HG03135 (cell line): ENCODE measurements around the gene MRPL12.
A peak's percentile ranks its signal among the peaks of the same experiment; 100 is the strongest.

Experiments
- ATAC-seq: cut with Tn5 transposase; IDR thresholded peaks from one replicate; pipeline ENCODE4 v1.9.1; 2021; ENCODE audit warnings: mild to moderate bottlenecking, moderate library complexity; ENCODE audit not compliant: unreplicated experiment

The MRPL12 gene

GRCh38 chr17:81682565-81683207 lies 20.5 kb upstream of the MRPL12 start:
- no peak for ATAC-seq

- ATAC-seq: peak; percentile 5
Measured at GRCh38 chr17:81683208-81683583, 20.0 kb upstream of the MRPL12 start.

DNA sequence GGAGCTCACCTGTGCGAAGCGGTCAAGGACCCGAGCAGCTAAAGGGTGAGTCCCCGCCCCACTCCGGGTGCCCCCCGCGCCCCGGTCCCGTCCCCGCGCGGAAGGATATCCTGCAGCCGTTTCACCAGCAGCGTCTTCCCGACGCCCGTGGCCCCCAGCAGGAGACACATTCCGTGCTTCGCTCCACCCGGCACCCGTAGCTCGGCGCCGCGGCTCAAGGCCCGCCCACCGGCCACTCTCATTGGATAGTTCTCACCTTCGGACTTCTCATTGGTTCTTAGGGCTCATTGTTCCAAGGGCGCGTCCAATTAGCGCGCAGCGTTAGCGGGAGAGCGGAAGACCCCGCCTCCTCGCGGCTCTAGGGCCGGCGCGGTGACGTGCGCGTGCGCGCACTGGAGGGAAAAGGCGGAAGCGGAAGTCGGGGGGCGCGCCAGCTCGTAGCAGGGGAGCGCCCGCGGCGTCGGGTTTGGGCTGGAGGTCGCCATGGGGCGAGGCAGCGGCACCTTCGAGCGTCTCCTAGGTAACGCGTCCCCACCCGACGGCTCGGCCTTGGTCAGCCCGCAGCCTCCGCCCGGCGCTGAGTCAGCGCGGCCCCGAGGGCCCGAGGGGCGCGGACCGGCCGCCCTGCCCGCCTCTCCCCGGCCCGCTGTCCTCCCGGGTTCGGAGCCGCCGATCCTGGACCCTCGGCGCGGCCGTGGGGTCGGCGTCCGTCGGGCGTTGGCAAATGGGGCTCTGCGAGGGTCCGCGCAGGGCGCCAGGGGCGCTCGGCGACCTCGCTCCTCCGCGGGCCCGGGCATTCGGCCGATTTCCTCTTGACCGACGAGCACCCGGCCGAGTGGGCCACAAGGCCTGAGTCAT lies 19.4 kb upstream of the MRPL12 start, which contains the start of the genes ARL16 and HGS:
Gene ARL16, minus strand, starts transcription at position 214 of the 858 bp plus-strand sequence. Its CDS starts 44 bp downstream, at position 170.
Gene HGS, plus strand, starts transcription at position 428 of the 858 bp plus-strand sequence. Its CDS starts 56 bp downstream, at position 484.
- peak; percentile 89 for ATAC-seq

DNA sequence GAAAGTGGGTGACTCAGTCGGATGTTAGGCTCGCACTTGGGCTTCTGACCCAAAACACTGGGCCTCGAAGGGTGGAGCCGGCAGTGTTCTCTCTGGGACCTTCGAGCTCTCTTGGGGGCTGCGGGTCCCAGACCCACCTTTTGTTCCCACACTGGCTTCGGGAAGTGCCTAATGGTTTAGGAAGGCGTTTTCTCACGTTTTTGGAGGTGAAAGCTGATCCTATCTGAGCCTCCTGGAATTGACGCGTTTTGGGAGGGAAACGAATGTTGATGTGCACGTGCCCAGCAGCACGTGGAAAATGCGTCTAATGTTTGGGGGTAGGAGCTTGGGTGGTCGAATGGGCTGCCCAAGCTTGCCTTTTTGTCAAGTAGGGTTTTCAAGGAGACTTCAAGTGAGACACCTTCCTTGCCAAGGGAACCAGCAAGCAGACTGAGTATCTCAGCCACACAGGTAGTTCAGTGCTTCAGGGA lies 18.7 kb upstream of the MRPL12 start:
- ATAC-seq: no peak

GRCh38 chr17:81685108-81685507 lies 18.1 kb upstream of the MRPL12 start:
- no peak for ATAC-seq

DNA sequence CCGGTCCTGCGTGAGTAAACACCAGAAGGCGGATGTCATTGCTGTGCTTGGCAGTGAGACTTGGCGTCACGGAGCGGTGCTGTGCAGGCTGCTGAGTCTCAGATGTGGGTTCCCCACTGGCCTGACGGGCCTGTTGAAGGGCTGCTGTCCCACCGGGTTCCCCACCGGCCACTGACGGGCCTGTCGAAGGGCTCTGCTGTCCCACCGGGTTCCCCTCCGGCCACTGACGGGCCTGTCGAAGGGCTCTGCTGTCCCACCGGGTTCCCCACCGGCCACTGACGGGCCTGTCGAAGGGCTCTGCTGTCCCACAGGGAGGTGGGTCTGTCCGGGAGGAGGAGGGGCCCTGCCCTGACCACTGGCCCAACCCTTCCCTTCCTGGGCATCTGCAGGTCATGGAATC lies 16.6 kb upstream of the MRPL12 start:
- no peak for ATAC-seq

DNA sequence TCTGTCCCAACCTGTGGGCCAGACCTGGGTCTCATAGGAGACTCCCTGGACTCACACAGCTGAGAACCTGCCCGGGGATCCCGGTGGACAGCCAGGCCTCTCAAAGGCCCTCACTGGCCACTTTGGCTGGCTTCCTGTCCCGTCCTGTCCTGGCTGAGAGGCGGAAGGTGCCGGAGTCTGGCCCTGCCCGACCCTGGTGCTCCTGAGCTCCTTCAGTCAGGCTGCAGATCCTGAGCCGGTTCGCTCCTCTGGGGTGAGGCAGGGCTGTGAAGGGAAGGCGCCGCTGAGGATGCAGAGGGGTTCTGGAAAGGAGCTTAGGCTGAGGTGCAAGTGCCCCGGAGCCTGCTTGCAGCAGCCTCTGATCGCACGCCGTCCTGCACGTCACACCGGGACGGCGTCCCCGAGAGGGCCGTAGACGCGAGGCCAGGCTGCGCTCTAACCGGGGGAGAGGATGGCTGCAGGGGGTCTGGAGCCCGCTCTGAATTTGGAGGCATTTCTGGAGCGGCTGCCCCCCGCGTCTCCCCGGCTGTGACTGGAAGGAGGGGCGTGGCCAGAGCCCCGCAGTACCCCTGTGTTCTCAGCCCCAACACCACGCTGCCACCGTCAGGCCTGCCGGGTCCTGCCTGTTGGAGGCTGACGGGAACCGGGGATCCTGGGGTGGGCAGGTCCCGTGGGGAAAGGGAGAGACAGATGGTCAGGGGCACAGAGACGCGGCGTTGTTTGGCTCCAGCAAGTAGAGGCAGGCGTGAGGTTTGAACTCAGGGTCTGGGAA lies 15.2 kb upstream of the MRPL12 start:
- ATAC-seq: no peak

DNA sequence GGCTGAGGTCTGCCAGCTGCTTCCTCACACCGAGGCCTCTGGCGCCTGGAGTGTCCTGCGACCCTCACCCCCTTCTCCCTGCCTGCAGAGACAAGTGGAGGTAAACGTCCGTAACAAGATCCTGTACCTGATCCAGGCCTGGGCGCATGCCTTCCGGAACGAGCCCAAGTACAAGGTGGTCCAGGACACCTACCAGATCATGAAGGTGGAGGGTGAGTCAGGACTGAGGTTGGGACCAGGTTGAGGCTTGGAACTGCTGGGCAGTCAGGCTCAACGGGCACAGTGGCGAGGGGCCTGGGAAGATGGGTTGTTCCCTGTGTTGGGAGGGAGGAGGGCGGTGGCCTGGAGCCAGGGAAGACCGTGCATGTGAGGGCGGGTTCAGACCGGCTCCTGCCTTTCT lies 14.6 kb upstream of the MRPL12 start:
- no peak for ATAC-seq

GRCh38 chr17:81690066-81690465 lies 13.1 kb upstream of the MRPL12 start:
- ATAC-seq: no peak

DNA sequence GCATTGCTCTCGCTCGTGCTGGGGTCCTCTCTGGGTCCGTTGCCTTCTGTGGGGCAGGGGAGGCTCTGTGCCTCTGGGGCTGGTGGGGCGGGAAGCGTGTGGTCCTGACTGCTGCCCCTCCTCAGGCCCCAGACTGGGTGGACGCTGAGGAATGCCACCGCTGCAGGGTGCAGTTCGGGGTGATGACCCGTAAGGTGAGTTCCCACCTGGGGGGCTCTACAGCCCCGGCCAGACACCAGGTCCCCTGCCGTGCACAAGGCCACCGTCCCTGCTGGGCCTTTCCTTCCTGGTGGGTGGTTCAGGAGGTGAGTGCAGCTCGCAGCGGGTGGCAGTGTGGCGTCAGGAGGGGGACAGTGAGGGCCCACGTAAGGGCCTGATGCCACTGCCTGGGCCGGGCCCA lies 12.6 kb upstream of the MRPL12 start:
- no peak for ATAC-seq

DNA sequence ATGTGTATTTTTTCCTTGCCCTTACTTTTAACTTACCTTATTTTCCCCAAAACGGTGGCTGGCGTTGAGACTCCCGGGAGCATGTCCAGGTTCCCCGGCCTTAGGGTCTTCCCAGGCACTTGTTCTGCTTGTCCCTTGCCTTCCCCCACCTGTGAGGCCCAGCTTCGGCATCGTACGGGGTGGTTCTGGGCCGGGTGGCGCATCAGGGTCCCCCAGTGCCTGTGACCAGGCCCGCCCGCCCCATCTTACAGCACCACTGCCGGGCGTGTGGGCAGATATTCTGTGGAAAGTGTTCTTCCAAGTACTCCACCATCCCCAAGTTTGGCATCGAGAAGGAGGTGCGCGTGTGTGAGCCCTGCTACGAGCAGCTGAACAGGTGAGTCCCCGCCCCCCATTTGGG lies 12.0 kb upstream of the MRPL12 start:
- no peak for ATAC-seq

DNA sequence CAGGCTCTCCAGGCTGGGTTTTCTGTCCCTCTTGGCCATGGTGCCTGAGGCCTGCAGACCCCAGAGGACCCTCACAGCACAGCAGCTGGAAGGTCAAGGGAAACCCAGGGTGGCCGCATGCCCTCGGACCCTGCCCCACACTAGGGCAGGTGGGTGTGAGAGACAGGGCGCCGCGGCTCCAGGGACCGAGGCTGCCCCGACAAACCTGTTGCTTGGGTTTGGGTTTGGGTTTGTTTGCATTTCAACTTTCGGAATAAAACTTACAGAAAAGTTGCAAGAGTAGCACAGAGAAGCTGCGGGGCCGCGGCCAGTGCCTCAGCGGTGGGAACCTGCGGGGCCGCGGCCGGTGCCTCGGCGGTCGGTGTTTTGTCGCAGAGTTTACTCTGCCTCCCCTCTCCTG lies 11.6 kb upstream of the MRPL12 start:
- ATAC-seq: no peak

GRCh38 chr17:81693509-81694210 lies 9.5 kb upstream of the MRPL12 start:
- no peak for ATAC-seq

- no peak for ATAC-seq
Measured at GRCh38 chr17:81694810-81695209, 8.4 kb upstream of the MRPL12 start.

DNA sequence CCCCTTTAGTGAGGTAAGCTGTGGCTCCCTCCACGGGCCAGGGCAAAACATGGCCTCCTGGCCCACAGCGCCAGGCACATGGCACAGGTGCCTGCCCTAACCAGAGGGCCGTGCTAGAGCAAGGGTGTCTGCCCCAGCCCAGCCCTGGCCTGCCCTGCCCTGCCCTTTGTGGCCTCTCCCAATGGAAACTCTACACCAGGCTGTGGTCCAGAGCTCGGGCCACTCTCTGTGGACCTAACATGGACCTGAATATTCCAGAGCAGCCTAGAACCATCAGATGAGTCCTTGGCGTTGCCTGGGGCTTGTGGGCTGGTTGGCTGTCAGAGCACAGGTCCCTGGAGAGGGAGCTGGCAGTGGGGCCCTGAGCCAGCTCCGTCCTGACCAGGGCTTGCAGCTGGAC lies 8.0 kb upstream of the MRPL12 start:
- no peak for ATAC-seq

- no peak for ATAC-seq
Measured at GRCh38 chr17:81695801-81696200, 7.4 kb upstream of the MRPL12 start.

DNA sequence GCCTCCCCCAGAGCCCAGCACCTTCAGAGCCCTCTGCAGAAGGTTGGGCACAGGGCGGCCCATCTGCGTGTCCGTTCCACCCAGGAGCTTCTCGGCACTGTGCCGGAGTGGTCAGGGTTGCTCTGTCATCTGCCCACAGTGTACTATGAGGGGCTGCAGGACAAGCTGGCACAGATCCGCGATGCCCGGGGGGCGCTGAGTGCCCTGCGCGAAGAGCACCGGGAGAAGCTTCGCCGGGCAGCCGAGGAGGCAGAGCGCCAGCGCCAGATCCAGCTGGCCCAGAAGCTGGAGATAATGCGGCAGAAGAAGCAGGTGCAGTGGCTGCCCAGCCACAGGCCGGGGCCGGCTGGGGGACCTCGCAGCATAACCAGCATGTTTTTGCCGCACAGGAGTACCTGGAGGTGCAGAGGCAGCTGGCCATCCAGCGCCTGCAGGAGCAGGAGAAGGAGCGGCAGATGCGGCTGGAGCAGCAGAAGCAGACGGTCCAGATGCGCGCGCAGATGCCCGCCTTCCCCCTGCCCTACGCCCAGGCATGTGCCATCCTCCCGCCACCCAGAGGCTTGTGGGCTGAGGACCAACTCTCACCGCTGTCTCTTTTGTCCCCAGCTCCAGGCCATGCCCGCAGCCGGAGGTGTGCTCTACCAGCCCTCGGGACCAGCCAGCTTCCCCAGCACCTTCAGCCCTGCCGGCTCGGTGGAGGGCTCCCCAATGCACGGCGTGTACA lies 6.8 kb upstream of the MRPL12 start:
- ATAC-seq: no peak

DNA sequence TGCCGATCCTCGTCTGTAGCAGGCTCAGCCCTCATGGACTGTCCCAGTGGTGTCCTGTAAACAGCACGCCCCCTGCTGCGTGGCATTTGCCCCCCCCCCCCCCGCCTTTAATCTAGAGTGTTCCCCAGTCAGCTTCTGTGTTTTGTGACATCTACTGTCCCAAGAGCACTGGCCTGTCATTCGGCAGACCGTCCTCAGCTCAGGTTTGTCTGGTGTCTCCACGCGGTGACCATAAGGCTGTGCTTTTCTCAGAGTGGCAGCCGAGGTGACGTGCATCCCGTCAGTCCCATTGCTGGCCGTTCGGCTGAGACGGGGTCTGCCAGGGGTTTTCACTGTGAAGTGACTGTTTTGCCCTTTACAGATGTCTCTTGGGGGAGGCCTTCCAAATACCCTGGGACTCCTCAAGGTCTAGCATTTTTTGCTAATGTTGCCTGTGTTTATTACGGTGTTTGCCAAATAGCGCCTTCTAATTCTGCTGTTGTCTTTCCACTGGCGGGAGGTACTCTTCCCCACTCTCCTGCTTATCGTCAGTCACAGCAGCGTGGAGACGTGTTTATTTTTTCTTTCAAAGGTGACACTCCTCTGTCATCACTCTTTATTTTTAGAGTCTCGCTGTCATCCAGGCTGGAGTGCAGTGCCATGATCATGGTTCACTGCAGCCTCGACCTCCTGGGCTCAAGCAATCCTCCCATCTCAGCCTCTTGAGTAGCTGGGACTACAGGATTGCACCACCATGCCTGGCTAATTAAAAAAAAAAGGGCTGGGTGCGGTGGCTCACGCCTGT lies 5.7 kb upstream of the MRPL12 start:
- ATAC-seq: no peak
